ENCODE results near the gene TUBA3D.
A peak's percentile ranks its signal among the peaks of the same experiment; 100 is the strongest.
"Not testable (repeated sequence)": the region's sequence is repeated elsewhere in the genome, so short reads cannot be mapped to it uniquely, and the experiment has no call there.

The TUBA3D gene

DNA sequence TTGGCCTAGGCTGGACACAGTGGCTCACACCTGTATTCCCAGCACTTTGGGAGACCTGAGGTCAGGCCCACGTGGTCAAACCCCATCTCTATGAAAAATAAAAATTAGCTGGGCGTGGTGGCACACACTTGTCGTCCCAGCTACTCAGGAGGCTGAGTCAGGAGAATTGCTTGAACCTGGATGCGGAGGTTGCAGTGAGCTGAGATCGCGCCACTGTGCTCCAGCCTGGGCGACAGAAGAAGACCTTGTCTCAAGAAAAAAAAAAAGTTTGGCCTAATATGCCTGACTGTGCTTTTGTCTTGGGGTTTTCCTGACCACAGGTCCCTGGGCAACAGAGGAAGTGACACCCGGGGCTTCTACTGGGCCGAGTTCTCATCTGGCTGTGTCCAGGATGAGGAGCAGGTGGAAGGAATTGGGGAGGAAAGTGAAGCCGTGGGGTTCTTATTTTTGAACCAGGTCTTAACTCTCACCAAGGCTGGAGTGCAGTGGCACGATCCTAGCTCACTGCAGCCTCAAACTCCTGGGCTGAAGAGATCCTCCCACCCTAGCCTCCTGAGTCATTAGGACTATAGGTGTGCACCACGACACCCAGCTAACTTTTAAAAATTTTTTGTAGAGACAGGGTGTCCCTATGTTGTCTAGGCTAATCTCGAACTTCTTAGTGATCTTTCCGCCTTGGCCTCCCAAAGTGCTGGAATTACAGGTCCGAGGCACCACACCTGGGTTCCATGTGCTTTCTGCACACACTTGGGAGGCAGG lies 38.7 kb downstream of the TUBA3D start:
- DNase-seq (ENCODE audit: low spot score), result not testable (repeated sequence)

DNA sequence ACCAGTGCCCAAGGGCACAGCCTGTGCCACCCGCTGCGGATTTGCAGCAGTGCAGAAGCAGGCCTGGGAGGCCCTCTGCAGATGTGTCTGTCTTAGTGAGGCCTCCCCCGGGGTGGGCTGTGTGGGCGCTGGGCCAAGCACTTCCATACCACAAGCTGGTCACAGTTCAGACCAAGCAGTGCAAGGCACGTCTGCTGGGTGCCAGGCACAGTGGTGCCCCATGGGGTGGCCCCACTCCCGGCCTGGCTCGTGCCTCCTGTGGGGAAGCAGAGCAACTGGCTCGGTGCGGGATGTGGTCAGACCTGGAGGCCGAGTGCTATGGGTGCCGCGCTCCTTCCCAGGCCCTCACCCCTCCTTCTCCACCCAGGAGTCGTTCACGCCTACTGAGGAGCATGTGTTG lies 39.3 kb downstream of the TUBA3D start:
- DNase-seq (ENCODE audit: low spot score), result not testable (repeated sequence)

DNA sequence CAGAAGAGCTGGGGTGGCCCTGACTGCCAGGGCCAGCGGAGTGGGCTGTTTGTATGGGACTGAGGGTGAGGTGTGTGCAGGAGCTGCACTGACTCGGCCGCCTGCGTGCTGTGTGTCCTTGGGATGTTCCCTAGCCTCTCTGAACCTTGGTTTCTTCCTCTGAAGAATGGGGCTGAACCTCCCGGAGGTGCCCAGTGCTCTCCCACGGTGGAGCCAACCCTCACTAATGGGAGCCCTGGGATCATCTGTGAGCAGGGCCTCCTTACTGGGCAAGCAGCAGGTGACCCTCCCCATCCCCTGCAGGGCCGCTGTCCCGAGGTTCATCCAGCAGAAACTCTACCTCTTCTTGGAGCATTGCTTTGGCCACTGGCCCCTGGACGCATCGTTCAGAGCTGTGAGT lies 40.1 kb downstream of the TUBA3D start:
- DNase-seq (ENCODE audit: low spot score), result no peak

DNA sequence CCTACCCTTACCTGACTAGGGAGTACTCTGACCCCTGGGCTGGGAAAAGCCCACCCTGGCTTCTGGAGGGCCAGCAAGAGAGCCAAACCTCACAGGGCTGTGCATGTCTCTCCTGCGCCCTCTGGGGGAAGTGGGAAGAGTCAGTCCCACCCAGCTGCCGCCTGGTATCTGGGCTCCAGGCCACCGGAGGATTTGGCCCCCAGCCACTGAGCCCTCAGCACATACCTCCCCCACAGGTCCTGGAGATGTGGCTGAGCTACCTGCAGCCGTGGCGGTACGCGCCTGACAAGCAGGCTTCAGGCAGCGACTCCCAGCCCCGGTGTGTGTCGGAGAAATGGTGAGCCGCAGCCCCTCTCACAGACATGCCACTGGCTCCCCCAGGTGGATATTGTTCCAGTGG lies 40.7 kb downstream of the TUBA3D start:
- DNase-seq (ENCODE audit: low spot score), result not testable (repeated sequence)

DNA sequence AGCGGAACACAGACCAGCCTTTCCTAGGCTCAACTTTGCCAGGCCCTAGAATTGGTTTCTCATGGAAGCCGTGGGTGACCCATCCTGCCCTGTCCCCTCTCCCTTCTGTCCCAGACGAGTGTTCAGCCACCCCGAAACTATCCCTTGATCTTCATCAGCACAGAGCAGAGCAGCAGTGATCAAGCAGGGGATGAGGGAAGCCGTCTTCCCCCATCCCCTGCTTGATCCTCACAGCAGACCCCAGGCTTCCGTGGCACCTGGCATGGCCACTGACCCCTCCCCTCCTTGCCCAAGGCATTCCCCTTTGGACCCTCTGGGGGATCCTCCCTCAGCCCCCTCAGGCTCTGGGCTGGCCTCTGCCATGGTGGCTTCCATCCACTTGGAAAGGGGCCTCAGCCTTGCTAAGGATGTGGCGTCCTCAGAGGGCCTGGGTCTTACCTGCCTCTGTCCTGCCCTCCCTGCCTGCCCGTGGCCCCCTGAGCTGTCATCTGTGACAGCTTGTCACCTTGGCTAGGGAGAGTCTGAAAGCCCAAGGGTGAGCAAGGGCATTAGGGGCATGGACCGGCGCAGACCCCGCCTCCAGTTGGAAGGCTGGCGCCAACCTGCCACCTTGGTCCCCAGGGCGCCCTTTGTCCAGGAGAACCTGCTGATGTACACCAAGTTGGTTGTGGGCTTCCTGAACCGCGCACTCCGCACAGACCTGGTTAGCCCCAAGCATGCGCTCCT lies 41.4 kb downstream of the TUBA3D start:
- no peak for DNase-seq (ENCODE audit: low spot score)

DNA sequence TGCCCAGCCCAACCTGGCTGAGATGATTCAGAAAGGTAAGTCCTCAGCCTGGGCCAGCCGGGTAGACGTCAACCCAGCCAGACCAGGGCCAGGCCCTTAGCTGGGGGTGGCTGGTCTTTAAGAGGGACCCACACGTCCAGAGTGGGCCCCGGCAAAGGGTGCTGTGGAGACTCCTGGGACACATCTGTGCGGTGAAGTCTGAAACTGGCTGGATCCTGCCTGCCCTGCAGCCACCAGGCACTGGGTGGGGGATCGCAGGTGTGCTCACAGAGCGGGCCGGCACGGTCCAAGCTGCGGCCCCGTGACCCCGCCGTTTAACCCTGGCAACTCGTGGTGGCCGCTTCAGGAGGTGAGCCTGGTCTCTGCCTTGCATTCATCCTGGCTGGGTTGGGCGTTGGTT lies 41.9 kb downstream of the TUBA3D start:
- not testable (repeated sequence) for DNase-seq (ENCODE audit: low spot score)

DNA sequence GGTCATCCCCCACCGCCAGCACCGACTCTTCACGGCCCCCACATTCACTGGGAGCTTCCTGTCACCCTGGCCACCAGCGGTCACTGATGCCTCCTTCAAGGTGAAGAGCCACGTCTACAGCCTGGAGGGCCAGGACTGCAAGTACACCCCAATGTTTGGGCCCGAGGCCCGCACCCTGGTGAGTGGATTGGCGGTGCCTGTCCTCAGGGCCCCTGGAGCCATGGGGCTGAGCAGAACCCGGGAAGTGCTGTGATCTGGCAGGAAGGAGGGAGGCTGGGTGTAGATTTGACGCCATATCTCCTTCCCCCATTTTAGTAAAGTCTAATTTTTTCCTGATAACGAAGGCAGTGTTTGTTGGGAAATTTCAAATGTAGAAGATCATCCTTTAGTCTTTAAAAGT lies 42.6 kb downstream of the TUBA3D start:
- not testable (repeated sequence) for DNase-seq (ENCODE audit: low spot score)

DNA sequence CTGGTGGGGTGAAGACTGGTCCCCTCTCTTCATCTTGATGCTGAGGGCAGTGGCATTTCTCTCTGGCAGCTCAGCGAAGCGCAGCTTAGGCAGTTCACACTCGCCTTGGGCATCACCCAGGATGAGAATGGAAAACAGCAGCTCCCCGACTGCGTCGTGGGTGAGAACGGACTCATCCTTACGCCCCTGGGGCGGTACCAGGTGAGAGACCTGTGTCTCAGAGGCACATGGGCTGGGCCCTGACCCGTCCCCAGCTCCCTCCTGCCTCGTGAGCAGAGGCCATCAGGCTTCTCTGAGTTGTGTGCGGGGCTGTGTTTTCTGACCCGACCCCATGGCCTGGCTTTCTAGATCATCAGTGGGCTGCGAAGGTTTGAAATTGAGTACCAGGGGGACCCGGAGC lies 43.5 kb downstream of the TUBA3D start:
- no peak for DNase-seq (ENCODE audit: low spot score)

DNA sequence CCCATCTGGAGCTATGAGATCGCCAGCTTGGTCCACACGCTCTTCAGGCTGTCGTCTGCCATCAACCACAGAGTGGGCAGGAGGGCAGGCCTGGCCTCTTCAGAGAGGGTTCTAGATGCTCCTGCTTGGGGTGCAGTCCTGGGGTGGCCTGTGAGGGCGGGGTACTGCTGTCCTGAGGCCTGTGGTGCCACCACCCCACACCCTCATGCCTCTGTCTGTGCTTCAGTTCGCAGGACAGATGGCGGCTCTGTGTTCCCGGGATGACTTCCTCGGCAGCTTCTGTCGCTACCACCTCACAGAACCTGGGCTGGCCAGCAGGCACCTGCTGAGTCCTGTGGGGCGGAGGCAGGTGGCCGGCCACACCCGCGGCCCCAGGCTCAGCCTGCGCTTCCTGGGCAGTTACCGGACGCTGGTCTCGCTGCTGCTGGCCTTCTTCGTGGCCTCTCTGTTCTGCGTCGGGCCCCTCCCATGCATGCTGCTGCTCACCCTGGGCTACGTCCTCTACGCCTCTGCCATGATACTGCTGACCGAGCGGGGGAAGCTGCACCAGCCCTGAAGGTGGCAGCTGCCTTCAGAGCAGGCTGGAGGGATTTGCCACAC lies 44.1 kb downstream of the TUBA3D start:
- not testable (repeated sequence) for DNase-seq (ENCODE audit: low spot score)

DNA sequence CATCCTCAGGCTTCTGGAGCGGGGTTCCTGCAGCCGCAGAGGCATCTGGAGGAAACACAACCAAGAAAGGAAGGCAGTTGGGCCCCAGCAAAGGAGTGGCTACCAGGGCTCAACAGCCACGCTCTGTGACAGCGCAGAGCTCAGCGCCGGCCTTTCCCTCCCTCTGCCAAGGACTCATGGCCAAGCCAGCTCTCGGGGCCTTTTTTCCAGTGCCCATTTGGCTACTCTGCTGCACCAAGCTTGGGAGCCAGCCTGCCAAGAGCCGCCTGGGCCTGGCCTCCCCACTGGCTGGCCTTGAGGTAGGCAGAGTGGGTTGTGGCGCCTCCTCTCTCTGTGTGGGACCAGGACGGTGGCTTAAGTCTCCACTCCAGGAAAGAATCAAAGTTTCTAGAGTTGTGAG lies 44.6 kb downstream of the TUBA3D start:
- no peak for DNase-seq (ENCODE audit: low spot score)

DNA sequence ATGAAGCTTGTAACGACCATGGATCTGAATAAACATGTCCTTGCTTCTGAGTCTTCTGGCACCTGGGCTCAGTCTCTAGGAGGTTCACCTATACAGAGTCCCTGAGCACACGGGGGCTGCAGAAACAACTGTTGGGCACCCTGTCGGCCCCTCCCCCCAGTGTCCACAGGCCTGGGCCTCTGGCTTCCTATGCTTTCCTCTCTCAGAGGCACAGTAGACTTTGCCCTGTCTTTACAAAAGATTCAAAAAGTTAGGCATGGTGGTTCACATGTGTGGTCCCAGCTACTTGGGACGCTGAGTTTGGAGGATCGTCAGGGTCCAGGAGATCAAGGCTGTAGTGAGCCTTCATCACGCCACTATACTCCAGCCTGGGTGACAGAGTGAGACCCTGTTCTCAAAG lies 45.6 kb downstream of the TUBA3D start:
- DNase-seq (ENCODE audit: low spot score), result not testable (repeated sequence)

DNA sequence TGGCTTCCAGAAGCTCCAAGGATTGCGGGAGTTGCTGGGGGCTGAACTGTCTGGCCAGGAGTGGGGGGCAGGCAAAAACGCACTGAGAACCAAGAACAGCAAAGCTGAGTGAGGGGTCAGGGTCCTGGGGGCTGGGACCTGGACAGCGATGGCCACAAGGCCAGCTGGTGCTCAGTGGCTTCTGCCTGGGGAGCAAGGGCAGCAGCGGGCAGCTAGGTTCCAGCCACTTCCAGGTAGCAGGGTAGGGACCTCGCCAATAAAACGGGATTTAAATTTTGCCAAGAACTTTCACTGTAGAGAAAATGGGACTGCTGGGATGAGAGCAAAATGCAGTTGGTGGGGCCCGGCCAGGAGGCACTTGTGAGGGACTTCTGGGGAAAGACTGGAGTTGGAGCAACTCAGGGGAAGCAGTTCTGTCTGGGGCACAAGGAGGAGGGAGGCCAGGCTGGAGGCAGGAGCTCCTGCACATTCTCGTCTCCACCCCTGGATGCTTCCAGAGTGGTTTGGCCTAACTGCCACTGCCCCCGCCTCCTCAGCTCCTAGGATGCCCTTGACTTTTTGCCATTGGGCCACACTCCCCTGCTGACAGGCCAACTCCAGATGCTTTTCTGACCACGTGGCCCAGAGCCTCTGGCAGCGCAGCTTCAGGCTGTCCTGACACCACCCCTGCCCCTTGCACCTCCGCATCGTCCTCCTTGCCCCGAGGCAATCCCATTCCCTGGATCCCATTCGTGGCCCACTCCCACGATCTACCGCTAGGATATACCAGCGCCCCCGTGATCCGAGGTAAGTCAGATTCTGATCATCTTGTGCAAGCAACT lies 46.3 kb downstream of the TUBA3D start:
- DNase-seq (ENCODE audit: low spot score), result no peak

DNA sequence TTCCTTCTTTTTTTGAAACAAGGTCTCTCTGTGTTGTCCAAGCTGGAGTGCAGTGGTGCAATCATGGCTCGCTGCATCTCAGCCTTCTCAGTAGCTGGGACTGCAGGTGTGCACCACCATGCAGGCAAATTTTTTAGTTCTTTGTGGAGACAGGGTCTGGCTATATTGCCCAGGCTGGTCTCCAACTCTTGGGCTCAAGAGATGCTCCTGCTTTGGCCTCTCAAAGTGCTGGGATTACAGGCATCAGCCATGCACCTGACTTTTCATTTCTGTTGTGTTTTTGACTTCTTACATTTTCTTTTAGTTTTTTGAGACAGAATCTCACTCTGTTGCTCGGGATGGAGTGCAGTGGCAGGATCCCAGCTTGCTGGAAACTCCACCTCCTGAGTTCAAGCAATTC lies 49.3 kb downstream of the TUBA3D start:
- not testable (repeated sequence) for DNase-seq (ENCODE audit: low spot score)

DNA sequence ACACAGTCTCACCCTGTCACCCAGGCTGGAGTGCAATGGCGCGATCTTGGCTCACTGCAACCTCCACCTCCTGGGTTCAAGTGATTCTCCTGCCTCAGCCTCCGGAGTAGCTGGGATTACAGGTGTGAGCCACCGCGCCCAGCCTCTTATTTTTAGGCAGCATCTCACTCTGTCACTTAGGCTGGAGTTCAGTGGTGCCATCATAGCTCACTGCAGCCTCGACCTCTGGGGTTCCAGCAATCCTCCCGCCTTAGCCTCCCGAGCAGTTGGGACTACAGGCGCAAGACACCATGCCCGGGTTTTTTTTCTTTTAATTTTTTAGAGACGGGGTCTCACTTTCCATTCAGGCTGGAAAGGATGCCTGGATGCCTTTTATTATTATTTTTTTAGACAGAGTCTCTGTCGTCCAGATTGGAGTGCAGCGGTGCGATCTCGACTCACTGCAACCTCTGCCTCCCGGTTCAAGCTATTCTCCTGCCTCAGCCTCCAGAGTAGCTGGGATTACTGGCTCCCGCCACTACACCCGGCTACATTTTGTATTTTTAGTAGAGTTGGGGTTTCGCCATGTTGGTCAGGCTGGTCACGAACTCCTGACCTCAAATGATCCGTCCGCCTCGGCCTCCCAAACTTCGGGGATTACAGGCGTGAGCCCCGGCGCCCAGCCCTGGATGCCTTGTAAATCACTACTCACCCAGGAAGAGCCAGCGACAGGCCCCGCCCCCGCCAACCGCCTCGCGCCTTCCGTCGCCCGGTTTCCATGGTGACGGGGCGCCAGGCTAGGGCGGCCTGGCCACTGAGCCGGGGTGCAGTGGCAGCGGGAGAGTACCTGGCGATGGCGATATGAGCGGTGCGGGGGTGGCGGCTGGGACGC lies 51.4 kb downstream of the TUBA3D start, which contains the start of gene CCDC74A:
Gene CCDC74A (plus strand): TSS at position 758 of the 871 bp plus-strand sequence. CDS start 83 bp downstream, at position 841.
- DNase-seq (ENCODE audit: low spot score), result peak; percentile 81

DNA sequence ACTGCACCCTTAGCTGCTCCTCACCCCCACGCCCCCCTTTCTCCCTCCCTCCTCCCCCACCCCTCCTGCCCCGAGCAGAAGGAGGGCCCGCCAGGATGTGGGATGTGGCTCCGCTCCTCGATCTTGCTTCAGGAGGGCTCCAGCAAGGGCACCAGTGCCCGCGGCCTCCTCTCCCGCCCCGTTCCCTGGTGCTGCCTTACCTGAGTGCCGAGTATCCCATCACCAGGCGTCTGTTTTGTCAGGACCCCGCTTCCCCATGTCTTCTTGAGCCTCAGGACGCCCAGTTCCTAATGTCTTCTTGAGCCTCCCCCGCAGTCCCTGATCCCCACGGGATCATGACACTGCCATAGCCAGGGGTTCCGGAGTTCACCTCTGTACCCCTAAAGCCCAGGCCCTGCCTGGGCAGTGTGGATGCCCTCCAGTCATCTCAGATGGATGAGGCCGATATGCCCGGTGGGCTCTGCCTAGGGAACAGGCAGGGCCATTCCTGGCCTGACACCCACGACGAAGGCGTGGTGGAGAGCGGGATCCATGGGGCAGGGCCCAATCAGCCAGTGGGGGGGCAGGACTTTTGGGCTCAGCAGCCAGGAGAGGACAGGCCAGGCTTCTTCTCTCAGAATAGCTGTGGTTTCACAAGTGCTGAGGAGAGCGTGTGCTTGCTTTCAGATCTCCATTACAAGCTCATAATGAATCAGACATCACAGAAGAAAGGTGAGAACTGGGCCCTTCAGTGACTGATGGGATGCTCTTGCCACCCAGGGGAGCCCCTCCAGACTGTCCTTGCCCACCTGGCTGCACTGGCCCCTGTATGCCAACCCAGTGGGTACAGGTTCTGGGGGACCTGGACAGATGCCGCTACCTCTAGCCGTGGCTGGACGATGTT lies 53.3 kb downstream of the TUBA3D start:
- DNase-seq (ENCODE audit: low spot score), result not testable (repeated sequence)

DNA sequence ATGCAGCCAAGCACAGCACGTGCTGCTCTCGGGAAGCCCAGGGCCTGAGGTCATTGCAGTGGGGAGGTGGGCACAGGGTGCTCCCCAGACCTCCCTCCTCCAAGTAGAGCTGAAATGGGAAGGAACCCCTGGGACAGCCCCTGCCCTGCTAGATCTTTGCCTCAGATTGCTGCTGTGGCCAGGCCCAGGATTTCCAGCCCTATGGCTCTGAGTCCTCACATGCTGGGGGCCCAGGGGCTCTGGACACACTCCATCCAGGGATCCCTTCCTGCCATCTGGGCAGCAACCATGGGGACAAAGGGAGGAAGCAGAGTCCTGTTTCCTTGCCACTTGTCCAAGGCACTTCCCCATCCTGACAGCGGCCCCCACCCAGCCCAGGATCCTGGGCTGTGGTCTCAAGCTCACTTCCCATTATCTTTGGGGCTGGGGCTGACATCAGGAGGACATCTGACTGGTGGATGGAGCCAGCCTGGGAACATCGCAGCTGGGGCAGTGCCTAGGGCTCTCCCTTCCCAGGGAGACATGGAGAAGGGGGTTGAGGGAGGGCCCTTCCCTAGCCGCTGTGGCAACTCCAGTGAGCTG lies 54.0 kb downstream of the TUBA3D start:
- not testable (repeated sequence) for DNase-seq (ENCODE audit: low spot score)

DNA sequence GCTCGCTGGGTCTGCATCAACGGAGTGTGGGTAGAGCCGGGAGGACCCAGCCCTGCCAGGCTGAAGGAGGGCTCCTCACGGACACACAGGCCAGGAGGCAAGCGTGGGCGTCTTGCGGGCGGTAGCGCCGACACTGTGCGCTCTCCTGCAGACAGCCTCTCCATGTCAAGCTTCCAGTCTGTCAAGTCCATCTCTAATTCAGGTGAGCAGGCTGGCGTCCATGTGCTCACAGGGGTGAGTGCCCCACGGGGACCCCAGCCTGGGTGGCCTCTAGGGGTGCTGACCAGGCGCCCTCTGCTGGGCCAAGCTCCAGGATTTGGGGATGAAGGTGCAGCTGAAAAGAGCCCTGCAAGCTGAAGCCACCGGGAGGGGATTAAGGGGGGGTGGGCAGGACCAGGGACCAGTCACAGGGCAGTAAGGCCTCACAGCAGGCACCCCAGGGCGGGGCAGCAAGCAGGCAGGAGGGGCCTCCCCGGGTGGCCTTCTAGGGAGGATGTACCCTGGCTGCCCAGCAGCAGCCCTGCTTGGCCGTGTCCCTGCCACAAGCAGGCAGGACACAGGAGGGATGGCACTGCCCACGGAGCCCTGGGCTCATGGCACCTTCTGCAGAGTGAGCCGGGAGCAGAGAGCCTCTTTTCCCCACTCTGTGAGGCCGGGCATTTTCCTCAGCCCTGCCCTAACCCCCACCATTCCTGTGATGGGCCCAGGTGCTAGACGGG lies 54.9 kb downstream of the TUBA3D start:
- DNase-seq (ENCODE audit: low spot score), result not testable (repeated sequence)

DNA sequence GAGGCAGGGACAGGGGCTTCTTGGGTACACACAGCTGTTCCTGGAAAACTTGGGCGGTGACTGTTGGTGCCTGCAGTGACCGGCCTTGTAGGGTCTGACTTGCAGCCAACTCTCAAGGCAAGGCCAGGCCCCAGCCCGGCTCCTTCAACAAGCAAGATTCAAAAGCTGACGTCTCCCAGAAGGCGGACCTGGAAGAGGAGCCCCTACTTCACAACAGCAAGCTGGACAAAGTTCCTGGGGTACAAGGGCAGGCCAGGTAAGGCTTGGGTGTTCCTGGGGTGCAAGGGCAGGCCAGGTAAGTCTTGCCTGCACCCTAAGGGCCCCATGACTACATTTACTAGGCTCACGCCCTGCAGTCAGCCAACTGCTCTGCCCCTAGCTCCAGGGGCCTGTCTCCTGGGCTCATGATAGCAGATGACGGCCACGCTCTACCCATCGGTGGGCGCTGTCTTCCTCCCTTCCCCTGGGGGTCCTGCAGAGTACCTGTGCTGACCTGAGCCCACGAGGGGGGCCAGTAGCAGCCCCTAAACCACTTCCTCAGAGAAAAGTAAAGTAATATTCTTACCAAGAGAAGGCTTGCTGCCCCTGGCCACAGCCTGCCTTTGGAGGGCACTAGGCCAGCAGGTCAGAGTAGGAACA lies 55.7 kb downstream of the TUBA3D start:
- not testable (repeated sequence) for DNase-seq (ENCODE audit: low spot score)

Measured in RKO (cell line).